OCI-LY7 (cell line): Measurements from ENCODE around the gene ERC1.

Experiments used
- CTCF ChIP-seq: fragments of 200-600 bp; sonication (generic); conservative IDR thresholded peaks from 2 replicates; pipeline ENCODE4 v1.5.1; 2014; ENCODE audit warnings: mild to moderate bottlenecking, antibody characterized with exemption, low read length, moderate library complexity, mixed read lengths
- EZH2phosphoT487 ChIP-seq: fragments of 200-600 bp; sonication (generic); IDR thresholded peaks from 2 replicates; pipeline ENCODE4 v1.6.1; 2018; ENCODE audit warnings: low read depth, borderline replicate concordance, mild to moderate bottlenecking, mixed run types, antibody characterized with exemption, low read length, moderate library complexity, mixed read lengths

GRCh38 chr12:1020389-1020788, 29.4 kb downstream of the ERC1 start:
- no peak for TF ChIP-seq CTCF
- TF ChIP-seq EZH2phosphoT487, result no peak
